Body of pancreas (tissue), 4 donors: Measurements from ENCODE around the gene MYO10. TPM values are rescaled to one million over a fixed set of nuclear protein-coding genes. Genes with fewer than 3 reads are reported as not detected.

Experiments
- ATAC-seq: fragments of 150-250 bp; one replicate; pipeline ENCODE4 v1.9.1; 2016
- DNase-seq, 4 donors: peaks; one replicate each; pipeline ENCODE4 v3.0.0-alpha.2; 2019
- H3K27ac ChIP-seq, 4 donors: fragments of 200-600 bp; sonication (generic); 1 replicate in 3 of 4; 2 replicates in 1 of 4; pipeline versions ENCODE4 v1.5.1 to v1.6.1; 2016 to 2019; ENCODE audit warnings: mild to moderate bottlenecking in 1 of 4, mixed read lengths in 1 of 4, moderate library complexity in 1 of 4
- H3K27me3 ChIP-seq, 2 donors: fragments of 200-600 bp; sonication (generic); one replicate each; pipeline ENCODE4 v1.6.0; 2016; ENCODE audit warnings: mild to moderate bottlenecking in 1 of 2
- H3K36me3 ChIP-seq, 2 donors: fragments of 200-600 bp; sonication (generic); replicated peaks in 1 of 2; 2 replicates each; pipeline ENCODE4 v1.5.1; 2016; ENCODE audit warnings: low read depth in 2 of 2; ENCODE audit not compliant: insufficient read depth in 1 of 2
- H3K4me1 ChIP-seq: fragments of 200-600 bp; sonication (generic); one replicate; pipeline ENCODE4 v1.6.0; 2016
- H3K4me3 ChIP-seq, 2 donors: fragments of 200-600 bp; sonication (generic); 1 replicate in 1 of 2; 2 replicates in 1 of 2; pipeline ENCODE4 v1.5.1; 2016 to 2019
- H3K9me3 ChIP-seq, 3 donors: fragments of 200-600 bp; sonication (generic); 1 replicate in 2 of 3; 2 replicates in 1 of 3; pipeline ENCODE4 v1.5.1; 2016
- POLR2A ChIP-seq, 3 donors: fragments of 450-650 bp; IDR thresholded peaks; one replicate each; pipeline ENCODE4 v1.6.1; 2016; ENCODE audit warnings: antibody characterized with exemption in 3 of 3, mild to moderate bottlenecking in 2 of 3
- WGBS, 2 donors: methylation state at CpG; one replicate each; pipeline ENCODE4 v1.1.5; 2017; 5-methylcytosine and 5-hydroxymethylcytosine counted together
- intact Hi-C: fragments of 100-400 bp; cut with DNase I; formaldehyde crosslinking; loops from one replicate; pipeline ENCODE4 v1.15.1; 2023
- total RNA-seq, 2 donors: library from RNA; depleted of rRNA; stranded (reverse); fragments of >200 nt; gene quantifications; one replicate each; pipeline ENCODE4 v1.1.0, GENCODE V29; 2016
- TF ChIP-seq, protein P1 (sequence below), 7 experiments: fragments of 450-650 bp in 4 of 7; fragments of 200-600 bp in 3 of 7; sonication (generic) in 3 of 7; IDR thresholded peaks; one replicate each; pipeline ENCODE4 v1.5.1; 2016 to 2019; ENCODE audit warnings: antibody characterized with exemption in 7 of 7

MYO10 gene
- total RNA-seq, 2 donors from 2014 or later, result 35.8 to 162 TPM

DNA sequence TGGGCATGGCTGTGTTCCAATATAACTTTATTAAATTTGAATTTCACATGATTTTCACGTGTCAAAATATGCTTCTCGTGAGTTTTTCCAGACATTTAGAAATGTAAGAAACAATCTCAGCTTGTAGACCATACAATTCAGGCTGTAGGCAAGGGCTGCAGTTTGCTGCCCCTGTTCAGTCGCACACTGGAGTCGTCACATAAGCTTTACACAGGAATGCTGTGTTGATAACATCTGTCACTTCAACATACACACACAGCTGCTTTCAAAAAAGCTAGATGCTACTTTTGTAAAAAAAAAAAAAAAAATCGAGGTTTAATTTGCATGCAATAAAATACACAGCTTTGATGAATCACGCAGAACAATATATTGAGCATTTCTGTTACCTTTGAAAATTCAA is 77.9 kb downstream of the MYO10 start:
- ATAC-seq (no peak), DNase-seq (no peak)
- no peaks in the 10 kb centered on the region for H3K36me3 ChIP-seq
- no peaks in the 10 kb centered on the region for H3K27me3 ChIP-seq
- 65 to 71% methylated on average over 6 of the region's 6 CpGs for WGBS, 2 donors
- intact Hi-C loops, result no loop called here
- H3K4me3 ChIP-seq, result no peak overlapping the region
- H3K27ac ChIP-seq, result no peak overlapping the region
- H3K9me3 ChIP-seq, result no peaks in the 10 kb centered on the region
- H3K4me1 ChIP-seq, result peaks cover 42% of the 10 kb centered on the region
- TF ChIP-seq, protein P1, sequence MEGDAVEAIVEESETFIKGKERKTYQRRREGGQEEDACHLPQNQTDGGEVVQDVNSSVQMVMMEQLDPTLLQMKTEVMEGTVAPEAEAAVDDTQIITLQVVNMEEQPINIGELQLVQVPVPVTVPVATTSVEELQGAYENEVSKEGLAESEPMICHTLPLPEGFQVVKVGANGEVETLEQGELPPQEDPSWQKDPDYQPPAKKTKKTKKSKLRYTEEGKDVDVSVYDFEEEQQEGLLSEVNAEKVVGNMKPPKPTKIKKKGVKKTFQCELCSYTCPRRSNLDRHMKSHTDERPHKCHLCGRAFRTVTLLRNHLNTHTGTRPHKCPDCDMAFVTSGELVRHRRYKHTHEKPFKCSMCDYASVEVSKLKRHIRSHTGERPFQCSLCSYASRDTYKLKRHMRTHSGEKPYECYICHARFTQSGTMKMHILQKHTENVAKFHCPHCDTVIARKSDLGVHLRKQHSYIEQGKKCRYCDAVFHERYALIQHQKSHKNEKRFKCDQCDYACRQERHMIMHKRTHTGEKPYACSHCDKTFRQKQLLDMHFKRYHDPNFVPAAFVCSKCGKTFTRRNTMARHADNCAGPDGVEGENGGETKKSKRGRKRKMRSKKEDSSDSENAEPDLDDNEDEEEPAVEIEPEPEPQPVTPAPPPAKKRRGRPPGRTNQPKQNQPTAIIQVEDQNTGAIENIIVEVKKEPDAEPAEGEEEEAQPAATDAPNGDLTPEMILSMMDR (IDR thresholded peaks at IDR 0.05), result no peak

DNA sequence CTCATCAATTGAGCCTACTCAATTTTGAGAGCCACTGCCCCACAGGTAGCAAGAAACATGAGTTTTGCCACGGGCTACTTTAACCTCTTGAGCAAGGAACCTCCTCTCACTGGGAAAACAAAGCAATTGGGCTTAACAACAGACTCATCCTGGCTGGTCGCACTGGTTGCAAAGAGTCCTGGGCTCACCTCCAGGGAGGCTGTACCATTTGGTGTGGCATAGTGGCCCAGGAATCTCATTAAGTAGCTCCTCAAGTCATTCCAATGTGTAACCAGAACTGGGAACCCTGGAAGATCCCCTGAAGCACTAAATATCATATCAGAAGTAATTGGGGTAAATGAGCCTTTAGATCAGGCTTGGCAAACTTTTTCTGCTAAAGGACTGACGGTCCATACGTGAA is 78.5 kb downstream of the MYO10 start:
- no peak for TF ChIP-seq POLR2A (IDR thresholded peaks at IDR 0.05)
- TF ChIP-seq, protein P1 (IDR thresholded peaks at IDR 0.05), result no peak
- peaks cover 37% of the 10 kb centered on the region for H3K4me1 ChIP-seq
- no peak overlapping the region for H3K27ac ChIP-seq
- 71 to 74% methylated on average over 4 of the region's 4 CpGs for WGBS, 2 donors
- H3K9me3 ChIP-seq, result no peaks in the 10 kb centered on the region
- intact Hi-C loops, result no loop called here
- no peaks in the 10 kb centered on the region for H3K27me3 ChIP-seq
- H3K36me3 ChIP-seq, result no peaks in the 10 kb centered on the region
- H3K4me3 ChIP-seq, result no peak overlapping the region
- no peak for ATAC-seq
- no peak for DNase-seq

DNA sequence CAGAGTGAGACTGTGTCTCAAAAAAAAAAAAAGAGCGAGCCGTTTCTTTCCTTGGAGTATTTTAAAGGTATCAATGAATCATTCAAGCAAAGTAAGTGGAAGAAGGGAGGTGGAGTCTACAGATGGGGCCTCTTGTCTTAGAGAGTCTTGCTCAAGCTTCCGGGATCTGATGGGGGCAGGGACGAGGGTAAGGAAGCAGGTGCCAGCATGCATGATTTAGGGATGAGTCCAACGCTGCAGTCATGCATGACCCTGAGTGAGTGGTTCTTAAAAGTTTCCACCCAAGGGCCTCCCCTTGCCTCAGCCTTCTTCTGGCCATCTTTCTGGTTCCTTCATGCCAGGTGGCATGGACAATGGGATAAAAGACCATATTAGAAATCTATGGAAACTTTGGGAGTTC is 79.6 kb downstream of the MYO10 start:
- no peak overlapping the region for H3K27ac ChIP-seq
- DNase-seq, result no peak
- no peaks in the 10 kb centered on the region for H3K9me3 ChIP-seq
- no peak overlapping the region for H3K4me3 ChIP-seq
- intact Hi-C loops, result no loop called here
- WGBS, 2 donors, result 85 to 93% methylated on average over 4 to 5 of the region's 5 CpGs
- H3K36me3 ChIP-seq, result no peaks in the 10 kb centered on the region
- peaks cover 33% of the 10 kb centered on the region for H3K4me1 ChIP-seq
- H3K27me3 ChIP-seq, result no peaks in the 10 kb centered on the region
- TF ChIP-seq, protein P1 (IDR thresholded peaks at IDR 0.05), result no peak
- TF ChIP-seq POLR2A (IDR thresholded peaks at IDR 0.05), result no peak
- ATAC-seq, result no peak

DNA sequence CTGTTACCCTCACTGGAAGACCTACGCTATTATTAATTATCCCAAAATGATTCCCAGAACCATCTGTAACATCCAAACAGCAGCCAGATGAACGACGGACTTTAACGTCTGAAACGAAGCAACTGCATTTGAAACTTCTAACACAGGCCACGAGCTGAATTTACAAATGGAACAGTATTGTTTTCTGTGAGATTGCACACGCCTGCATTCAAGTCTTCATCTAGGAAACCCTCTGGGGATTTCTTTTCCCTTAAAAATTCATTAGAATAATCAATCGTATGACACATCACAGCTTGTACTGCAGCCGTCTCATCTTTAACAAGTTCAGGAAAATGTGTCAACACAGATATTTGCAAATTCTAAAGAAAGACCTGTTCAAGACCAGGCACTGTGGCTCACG is 80.2 kb downstream of the MYO10 start:
- H3K4me3 ChIP-seq, result no peak overlapping the region
- TF ChIP-seq, protein P1 (IDR thresholded peaks at IDR 0.05), result no peak
- no peak for TF ChIP-seq POLR2A (IDR thresholded peaks at IDR 0.05)
- H3K36me3 ChIP-seq, result no peaks in the 10 kb centered on the region
- intact Hi-C loops, result no loop called here
- peak overlapping the region in 2 of 4 donors; percentile 31 to 47 for H3K27ac ChIP-seq
- no peaks in the 10 kb centered on the region for H3K9me3 ChIP-seq
- no peak for DNase-seq
- WGBS, 2 donors, result 75 to 76% methylated on average over 9 to 10 of the region's 10 CpGs
- H3K27me3 ChIP-seq, result no peaks in the 10 kb centered on the region
- ATAC-seq, result no peak
- H3K4me1 ChIP-seq, result peaks cover 28% of the 10 kb centered on the region

DNA sequence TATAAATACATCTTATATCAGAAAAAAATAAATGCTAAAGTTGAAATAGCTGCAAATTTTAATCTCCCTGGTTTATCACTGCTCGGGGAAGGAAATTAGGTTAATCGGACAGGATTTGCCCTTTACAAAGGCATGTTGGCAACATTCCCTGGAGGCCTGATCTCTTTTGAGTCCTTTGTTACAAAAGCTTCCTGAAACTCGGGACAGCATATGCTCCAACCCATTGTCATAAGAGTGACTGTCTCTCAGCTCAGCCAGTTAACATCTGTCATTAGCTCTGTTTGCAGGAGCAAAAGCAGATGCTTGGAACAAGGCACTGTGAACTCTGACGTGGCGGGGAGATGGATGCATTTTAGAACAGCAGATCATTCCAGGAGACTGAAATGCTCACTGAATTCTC is 80.6 kb downstream of the MYO10 start:
- Histone ChIP-seq H3K4me3 (no peak overlapping the region), H3K27ac (peak overlapping the region in 2 of 4 donors; percentile 31 to 47), H3K4me1 (peaks cover 29% of the 10 kb centered on the region), H3K36me3 (no peaks in the 10 kb centered on the region), H3K9me3 (no peaks in the 10 kb centered on the region), H3K27me3 (no peaks in the 10 kb centered on the region)
- peak in 3 of 4 donors; percentile 16 to 38 (median 26) for DNase-seq
- intact Hi-C loops, result no loop called here
- ATAC-seq, result no peak
- 32 to 39% methylated on average over 4 to 5 of the region's 5 CpGs for WGBS, 2 donors
- TF ChIP-seq, protein P1 (IDR thresholded peaks at IDR 0.05), result no peak
- TF ChIP-seq POLR2A (IDR thresholded peaks at IDR 0.05), result no peak
